ENCODE data around the gene GZF1.
A peak's percentile ranks its signal among the peaks of the same experiment; 100 is the strongest.

Gene GZF1

GRCh38 chr20:23366384-23366783 lies 4.4 kb downstream of the GZF1 start:
- Histone ChIP-seq H3K27ac (peak overlapping the region; percentile 69), H3K27me3 (no peaks in the 10 kb centered on the region), H3K4me1 (ENCODE audit: control insufficient read depth in 1 of 2, insufficient read depth in 1 of 2, low read depth in 1 of 2, low read length in 1 of 2) (peaks cover 28 to 29% of the 10 kb centered on the region in 2 experiments), H3K36me3 (peaks cover 43% of the 10 kb centered on the region), H3K4me3 (ENCODE audit: low read depth in 1 of 2, low read length in 1 of 2) (no peak overlapping the region), H3K9me3 (no peaks in the 10 kb centered on the region)
- no peak for TF ChIP-seq CTCF (IDR thresholded peaks at IDR 0.05)

GRCh38 chr20:23367770-23368169 lies 5.8 kb downstream of the GZF1 start:
- Histone ChIP-seq H3K9me3 (no peaks in the 10 kb centered on the region), H3K27ac (no peak overlapping the region), H3K4me3 (ENCODE audit: low read depth in 1 of 2, low read length in 1 of 2) (no peak overlapping the region), H3K4me1 (ENCODE audit: control insufficient read depth in 1 of 2, insufficient read depth in 1 of 2, low read depth in 1 of 2, low read length in 1 of 2) (peaks cover 24% of the 10 kb centered on the region in 2 experiments), H3K36me3 (peaks cover 57% of the 10 kb centered on the region), H3K27me3 (no peaks in the 10 kb centered on the region)
- no peak for TF ChIP-seq CTCF (IDR thresholded peaks at IDR 0.05)

- H3K9me3 ChIP-seq, result no peaks in the 10 kb centered on the region
- no peak for TF ChIP-seq CTCF (IDR thresholded peaks at IDR 0.05)
- peaks cover 16% of the 10 kb centered on the region in 2 experiments for H3K4me1 ChIP-seq (ENCODE audit: control insufficient read depth in 1 of 2, insufficient read depth in 1 of 2, low read depth in 1 of 2, low read length in 1 of 2)
- no peaks in the 10 kb centered on the region for H3K27me3 ChIP-seq
- no peak overlapping the region for H3K4me3 ChIP-seq (ENCODE audit: low read depth in 1 of 2, low read length in 1 of 2)
- peak overlapping the region; percentile 8 for H3K27ac ChIP-seq
- peaks cover 64% of the 10 kb centered on the region for H3K36me3 ChIP-seq
Measured at GRCh38 chr20:23368316-23369071, 6.5 kb downstream of the GZF1 start.

GRCh38 chr20:23369072-23369823 lies 7.3 kb downstream of the GZF1 start:
- no peak for TF ChIP-seq CTCF (IDR thresholded peaks at IDR 0.05)
- no peaks in the 10 kb centered on the region for H3K27me3 ChIP-seq
- H3K4me3 ChIP-seq (ENCODE audit: low read depth in 1 of 2, low read length in 1 of 2), result no peak overlapping the region
- no peak overlapping the region for H3K27ac ChIP-seq
- peaks cover 14 to 16% of the 10 kb centered on the region in 2 experiments for H3K4me1 ChIP-seq (ENCODE audit: control insufficient read depth in 1 of 2, insufficient read depth in 1 of 2, low read depth in 1 of 2, low read length in 1 of 2)
- H3K36me3 ChIP-seq, result peaks cover 71% of the 10 kb centered on the region
- H3K9me3 ChIP-seq, result no peaks in the 10 kb centered on the region

GRCh38 chr20:23370274-23370673 lies 8.3 kb downstream of the GZF1 start:
- H3K4me1 ChIP-seq (ENCODE audit: control insufficient read depth in 1 of 2, insufficient read depth in 1 of 2, low read depth in 1 of 2, low read length in 1 of 2), result peaks cover 14 to 16% of the 10 kb centered on the region in 2 experiments
- H3K4me3 ChIP-seq (ENCODE audit: low read depth in 1 of 2, low read length in 1 of 2), result no peak overlapping the region
- no peak overlapping the region for H3K27ac ChIP-seq
- TF ChIP-seq CTCF (IDR thresholded peaks at IDR 0.05), result no peak
- peaks cover 67% of the 10 kb centered on the region for H3K36me3 ChIP-seq
- no peaks in the 10 kb centered on the region for H3K9me3 ChIP-seq
- no peaks in the 10 kb centered on the region for H3K27me3 ChIP-seq
